Mononuclear cell (primary cell): Measurements from ENCODE around the gene SCN5A. TPM values are rescaled to one million over a fixed set of nuclear protein-coding genes. Genes with fewer than 3 reads are reported as not detected.
"Not testable (repeated sequence)": the region's sequence is repeated elsewhere in the genome, so short reads cannot be mapped to it uniquely, and the experiment has no call there.

ENCODE experiments used
- H3K27me3 ChIP-seq: 2 replicates; pipeline ENCODE4 v1.6.0; 2011; ENCODE audit warnings: low read length, control low read depth; ENCODE audit not compliant: insufficient read depth
- H3K4me1 ChIP-seq: 2 replicates; pipeline ENCODE4 v1.5.1; 2011; ENCODE audit warnings: mild to moderate bottlenecking, low read length, control low read depth; ENCODE audit not compliant: insufficient read depth
- H3K4me3 ChIP-seq: 2 replicates; pipeline ENCODE4 v1.5.1; 2011; ENCODE audit warnings: mild to moderate bottlenecking, low read length, moderate library complexity
- H3K9me3 ChIP-seq: 2 replicates; pipeline ENCODE4 v1.5.1; 2011; ENCODE audit warnings: low read depth, mild to moderate bottlenecking, control low read depth, low read length
- total RNA-seq: library from RNA; depleted of rRNA; stranded (reverse); fragments of >200 nt; gene quantifications from one replicate; pipeline ENCODE4 v1.2.3, GENCODE V29; 2012

Gene SCN5A
- total RNA-seq, 1 donor: not detected

GRCh38 chr3:38576526-38577370 is 72.7 kb downstream of the SCN5A start:
- no peak overlapping the region for H3K4me3 ChIP-seq
- H3K4me1 ChIP-seq: no peaks in the 10 kb centered on the region
- no peaks in the 10 kb centered on the region for H3K27me3 ChIP-seq
- H3K9me3 ChIP-seq: no peaks in the 10 kb centered on the region

DNA sequence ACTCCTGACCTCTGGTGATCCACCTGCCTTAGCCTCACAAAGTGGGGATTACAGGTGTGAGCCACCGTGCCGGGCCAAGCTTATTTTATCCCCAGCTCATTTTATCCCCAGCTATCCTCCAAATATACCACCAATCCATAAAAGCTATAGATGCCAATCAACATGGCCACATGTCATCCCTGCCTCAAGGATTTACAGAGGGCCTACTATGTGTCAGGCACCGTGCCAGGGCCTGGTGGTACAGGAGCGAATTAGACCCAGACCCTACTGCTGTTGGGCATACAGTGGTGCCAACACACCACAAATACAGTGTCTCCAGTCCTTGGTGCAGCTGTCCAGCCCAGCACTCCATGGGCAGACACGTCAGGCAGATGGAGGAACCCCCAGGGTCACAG is 73.4 kb downstream of the SCN5A start:
- H3K4me1 ChIP-seq: no peaks in the 10 kb centered on the region
- H3K9me3 ChIP-seq: no peaks in the 10 kb centered on the region
- H3K27me3 ChIP-seq: no peaks in the 10 kb centered on the region
- no peak overlapping the region for H3K4me3 ChIP-seq

DNA sequence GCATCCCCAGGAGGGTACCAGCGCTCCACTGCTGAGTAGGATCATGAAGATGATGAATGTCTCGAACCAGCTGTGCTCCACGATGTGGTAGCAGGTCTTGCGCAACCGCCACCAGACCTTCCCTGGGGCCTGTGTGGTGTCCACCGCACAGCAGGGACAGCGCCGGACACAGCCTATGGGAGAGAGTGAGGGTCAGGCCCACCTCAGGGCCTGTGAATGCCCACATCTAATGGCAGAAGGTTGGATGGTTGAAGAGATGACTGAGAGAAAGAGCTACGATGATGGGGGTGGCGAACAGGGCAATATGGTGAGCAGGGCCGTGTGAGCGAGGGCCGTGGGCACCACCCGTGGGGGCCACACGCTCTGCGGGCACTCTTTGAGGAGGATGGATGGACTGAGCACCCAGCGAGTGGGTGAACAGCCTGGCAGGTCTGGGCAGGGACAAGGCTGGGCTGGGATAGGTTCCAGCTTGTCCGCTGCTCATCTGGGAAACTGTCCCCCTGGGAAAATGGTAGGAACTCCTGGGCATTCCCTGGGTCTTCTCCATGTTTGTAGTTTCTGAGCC is 74.1 kb downstream of the SCN5A start:
- no peaks in the 10 kb centered on the region for H3K27me3 ChIP-seq

DNA sequence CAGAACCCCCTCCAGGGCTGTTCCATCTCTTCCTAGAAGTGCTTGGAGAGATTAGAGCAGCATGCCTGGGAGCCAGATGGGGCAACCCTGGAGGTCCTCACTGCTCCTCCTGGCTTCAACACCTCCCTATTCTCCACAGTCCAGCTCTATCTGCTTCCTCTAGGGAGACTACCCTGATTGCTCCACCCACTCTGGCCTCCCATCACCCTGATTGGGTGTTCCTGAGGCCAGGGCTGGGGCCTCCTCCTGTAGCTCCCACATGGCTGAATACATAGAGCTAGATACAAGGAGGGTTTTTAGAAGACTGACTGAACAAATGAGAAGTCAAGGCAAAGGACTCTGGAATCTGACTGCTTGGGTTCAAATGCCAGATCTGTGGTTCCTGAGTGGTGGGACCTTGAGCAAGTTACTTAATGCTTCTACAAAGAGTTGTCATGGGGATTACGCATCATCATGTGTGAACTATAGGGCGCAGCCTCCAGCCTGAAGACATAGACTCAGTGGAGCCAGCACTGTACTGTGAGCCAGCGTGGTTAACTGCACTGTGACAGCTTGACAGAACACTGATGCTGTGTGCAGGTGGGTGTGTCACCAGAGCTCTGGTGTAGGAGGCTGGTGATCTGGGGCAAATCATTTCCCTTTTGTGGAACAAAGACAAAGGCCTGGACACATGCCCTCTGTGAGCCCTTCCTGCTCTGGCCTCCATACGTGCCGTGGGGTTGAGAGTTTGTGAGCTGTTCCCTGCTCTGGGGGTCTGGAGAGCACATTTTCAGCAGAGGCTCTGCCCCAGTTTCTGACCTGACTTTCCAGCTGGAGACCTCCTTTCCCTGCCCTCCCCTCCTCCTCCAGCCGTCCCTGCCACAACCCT is 74.8 kb downstream of the SCN5A start:
- no peaks in the 10 kb centered on the region for H3K27me3 ChIP-seq
- H3K4me3 ChIP-seq: no peak overlapping the region
- no peaks in the 10 kb centered on the region for H3K4me1 ChIP-seq
- no peaks in the 10 kb centered on the region for H3K9me3 ChIP-seq

More for the DNA sequence above, 74.1 kb downstream of the SCN5A start:
- no peak overlapping the region for H3K4me3 ChIP-seq
- no peaks in the 10 kb centered on the region for H3K4me1 ChIP-seq
- H3K9me3 ChIP-seq: no peaks in the 10 kb centered on the region

DNA sequence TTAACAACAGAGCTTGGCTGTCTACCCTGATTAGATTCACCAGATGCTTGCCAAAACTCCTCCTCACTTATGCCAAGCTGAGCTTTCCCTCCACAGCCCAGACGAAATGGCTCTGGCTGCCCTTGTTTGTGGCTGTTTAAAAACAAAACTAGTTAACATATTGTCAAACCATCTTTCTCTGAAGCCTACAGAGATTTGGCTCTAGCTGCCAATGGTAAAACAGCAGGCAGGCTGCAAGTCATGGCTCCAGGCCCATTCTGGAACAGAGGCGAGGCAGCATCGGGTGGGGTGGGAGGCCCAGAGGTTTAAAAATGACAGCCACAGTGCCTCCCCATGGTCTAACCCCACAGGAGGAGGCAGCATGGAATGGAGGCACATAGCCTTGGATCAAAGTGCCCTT is 75.9 kb downstream of the SCN5A start:
- H3K9me3 ChIP-seq: no peaks in the 10 kb centered on the region
- H3K4me1 ChIP-seq: no peaks in the 10 kb centered on the region
- no peak overlapping the region for H3K4me3 ChIP-seq
- no peaks in the 10 kb centered on the region for H3K27me3 ChIP-seq

DNA sequence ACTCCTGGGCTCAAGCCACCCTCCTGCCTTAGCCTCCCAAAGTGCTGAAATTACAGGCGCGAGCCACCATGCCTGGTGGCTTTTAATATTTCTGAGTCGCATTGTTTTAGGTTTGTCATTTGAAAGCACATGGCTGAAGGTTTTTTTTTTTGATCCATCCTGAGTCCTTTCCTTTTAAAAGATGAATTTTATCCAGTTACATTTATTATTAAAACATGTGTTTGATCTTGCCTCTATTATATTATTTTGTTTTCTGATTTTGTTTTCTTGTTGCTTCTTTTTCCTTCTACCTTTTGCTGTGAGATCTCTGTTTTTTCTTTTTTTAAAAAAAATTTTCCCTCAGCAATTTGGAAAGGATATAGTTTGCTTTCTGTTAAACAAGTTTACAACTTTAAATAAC is 76.4 kb downstream of the SCN5A start:
- H3K4me1 ChIP-seq: no peaks in the 10 kb centered on the region
- no peaks in the 10 kb centered on the region for H3K27me3 ChIP-seq
- H3K9me3 ChIP-seq: no peaks in the 10 kb centered on the region
- no peak overlapping the region for H3K4me3 ChIP-seq

DNA sequence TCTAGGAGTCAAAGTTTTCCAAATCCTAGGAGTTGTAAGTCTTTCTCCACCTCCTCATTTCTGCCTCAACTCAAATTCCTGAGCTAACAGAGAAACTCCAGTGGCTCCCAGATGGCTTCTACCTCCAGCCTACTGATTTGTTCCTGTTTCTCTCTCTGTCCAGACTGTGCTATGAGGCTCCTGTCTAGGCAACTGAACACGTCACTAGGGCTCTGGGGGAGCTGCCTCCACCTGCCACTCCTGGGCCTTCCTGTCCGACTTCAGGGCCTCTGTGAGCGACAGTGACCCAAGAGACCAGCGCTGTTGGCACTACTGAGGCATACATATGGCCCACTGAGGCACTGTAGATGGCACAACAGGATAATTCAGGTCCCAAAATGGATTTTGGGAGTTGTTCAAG is 82.0 kb downstream of the SCN5A start:
- Histone ChIP-seq H3K4me1 (no peaks in the 10 kb centered on the region), H3K27me3 (no peaks in the 10 kb centered on the region), H3K4me3 (no peak overlapping the region), H3K9me3 (no peaks in the 10 kb centered on the region)

- H3K27me3 ChIP-seq, H3K4me3 ChIP-seq: not testable (repeated sequence)
These were observed 82.7 kb downstream of the SCN5A start for GRCh38 chr3:38566794-38567193.

DNA sequence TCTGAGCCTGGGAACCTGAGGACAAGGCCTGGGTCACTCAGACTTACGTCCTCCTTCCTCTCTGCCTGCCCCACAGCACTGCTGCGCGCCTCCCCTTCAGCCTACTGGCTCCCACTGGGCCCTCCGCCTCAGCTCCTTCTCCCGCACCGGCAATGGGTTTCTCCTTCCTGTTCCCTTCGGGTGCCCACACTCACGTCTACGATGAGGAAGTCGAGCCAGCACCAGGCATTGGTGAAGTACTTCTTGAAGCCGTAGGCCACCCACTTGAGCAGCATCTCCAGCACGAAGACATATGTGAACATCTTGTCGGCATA is 83.3 kb downstream of the SCN5A start:
- no peaks in the 10 kb centered on the region for H3K9me3 ChIP-seq
- H3K27me3 ChIP-seq: no peaks in the 10 kb centered on the region
- no peaks in the 10 kb centered on the region for H3K4me1 ChIP-seq
- H3K4me3 ChIP-seq: no peak overlapping the region

More at GRCh38 chr3:38566794-38567193, 82.7 kb downstream of the SCN5A start:
- H3K4me1 ChIP-seq, H3K9me3 ChIP-seq: not testable (repeated sequence)

- Histone ChIP-seq H3K9me3 (no peaks in the 10 kb centered on the region), H3K27me3 (no peaks in the 10 kb centered on the region), H3K4me1 (no peaks in the 10 kb centered on the region), H3K4me3 (no peak overlapping the region)
These were observed 83.9 kb downstream of the SCN5A start for GRCh38 chr3:38565339-38566214.

GRCh38 chr3:38564631-38565338 is 84.7 kb downstream of the SCN5A start:
- H3K4me3 ChIP-seq: no peak overlapping the region

DNA sequence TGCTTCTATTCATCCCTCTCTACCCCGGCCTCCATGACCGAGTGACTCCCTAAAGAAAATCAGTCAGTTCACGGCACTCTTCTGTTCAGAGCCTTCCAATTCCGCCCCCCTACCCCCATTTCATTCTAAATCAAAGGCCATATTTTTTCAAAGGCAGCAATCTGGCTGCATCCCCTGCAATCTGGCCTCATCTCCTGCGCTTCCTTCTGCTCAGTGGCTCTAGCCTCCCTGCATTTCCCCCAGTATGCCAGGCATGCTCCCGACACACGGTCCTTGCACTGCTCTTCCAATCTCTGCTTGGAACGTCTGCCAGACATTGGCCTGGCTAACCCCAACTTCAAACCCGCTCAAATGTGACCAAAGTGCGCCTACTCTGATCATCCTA is 85.6 kb downstream of the SCN5A start:
- Histone ChIP-seq H3K4me3 (no peak overlapping the region), H3K27me3 (no peaks in the 10 kb centered on the region), H3K4me1 (no peaks in the 10 kb centered on the region), H3K9me3 (no peaks in the 10 kb centered on the region)

More at GRCh38 chr3:38564631-38565338, 84.7 kb downstream of the SCN5A start:
- Histone ChIP-seq H3K27me3 (no peaks in the 10 kb centered on the region), H3K4me1 (no peaks in the 10 kb centered on the region), H3K9me3 (no peaks in the 10 kb centered on the region)

DNA sequence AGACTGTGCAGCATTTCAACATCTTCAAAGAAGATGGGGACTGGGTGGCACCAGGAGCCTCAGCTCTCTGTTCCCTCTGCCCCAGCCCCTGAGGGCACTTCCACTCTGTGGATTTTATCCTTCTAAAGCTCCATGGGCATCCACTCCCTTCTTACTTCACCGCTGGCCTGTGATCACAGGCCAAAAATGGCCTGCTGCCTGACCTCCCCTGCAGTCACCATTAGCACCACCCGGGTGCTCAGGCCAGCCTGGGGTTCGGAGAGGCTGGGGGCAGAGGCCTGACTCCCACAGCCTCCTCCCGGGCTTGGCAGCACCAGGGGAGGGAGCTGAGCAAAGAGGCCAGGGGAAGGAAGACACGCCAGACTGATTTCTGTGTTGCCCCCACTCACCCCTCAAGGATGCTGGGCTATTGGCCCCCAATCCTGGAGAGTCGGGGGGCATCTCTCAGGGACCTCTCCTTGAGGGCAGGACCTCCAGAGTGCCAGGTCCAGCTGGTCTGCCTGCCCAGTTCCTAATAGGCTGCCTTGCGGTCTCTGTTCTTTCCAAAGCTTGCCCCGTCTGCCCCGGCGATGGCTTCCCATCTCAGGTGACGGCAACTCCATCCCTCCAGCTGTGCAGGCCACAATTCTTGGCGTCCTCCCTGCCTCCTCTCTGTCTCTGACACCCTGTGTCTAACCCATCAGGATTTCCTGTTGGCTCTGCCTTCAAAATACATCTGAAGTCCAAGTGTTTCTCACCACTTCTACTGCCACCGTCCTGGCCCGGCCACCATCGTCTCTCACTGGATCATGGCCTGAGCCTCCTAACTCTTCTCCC is 86.2 kb downstream of the SCN5A start:
- no peaks in the 10 kb centered on the region for H3K4me1 ChIP-seq
- no peaks in the 10 kb centered on the region for H3K27me3 ChIP-seq
- no peaks in the 10 kb centered on the region for H3K9me3 ChIP-seq
- H3K4me3 ChIP-seq: no peak overlapping the region
